Panc1 (cell line): ENCODE data around the gene SLC22A17. TPM values are rescaled to one million over a fixed set of nuclear protein-coding genes. Genes with fewer than 3 reads are reported as not detected.
"Not testable (repeated sequence)": the region's sequence is repeated elsewhere in the genome, so short reads cannot be mapped to it uniquely, and the experiment has no call there.

Experiments used
- ATAC-seq: fragments of 200-7000 bp; cut with Tn5 transposase; 2 replicates; pipeline ENCODE4 v1.9.1; 2020; ENCODE audit warnings: mild to moderate bottlenecking, moderate library complexity
- BruUV-seq: library from RNA; stranded (reverse); fragments of 400-500 nt; replicated peaks from 2 replicates; lab custom pipeline; 2021; lab: Mats Ljungman, UMichigan
- CTCF ChIA-PET: fragments of 300-600 bp; sonication (Branson Sonifier 250); formaldehyde crosslinking; loops from one replicate; lab custom pipeline; 2022; ENCODE audit warnings: antibody characterized with exemption; lab: Charles Lee
- POLR2A ChIA-PET: fragments of 300-600 bp; sonication (Branson Sonifier 250); formaldehyde crosslinking; loops from one replicate; lab custom pipeline; 2022; ENCODE audit warnings: antibody characterized with exemption; lab: Charles Lee
- DNase-seq: peaks from one replicate; pipeline ENCODE4 v3.0.0-alpha.2; 2010; ENCODE audit warnings: low read depth, low spot score
- H3K27ac ChIP-seq: 2 replicates; pipeline ENCODE4 v1.5.1; 2011; ENCODE audit warnings: mild to moderate bottlenecking, low read length, inconsistent platforms
- H3K27me3 ChIP-seq: fragments of 200-500 bp; sonication (Bioruptor generic); 2 replicates; pipeline ENCODE4 v1.6.0; 2014; ENCODE audit warnings: low read length, inconsistent platforms; ENCODE audit not compliant: control insufficient read depth, insufficient read depth
- H3K36me3 ChIP-seq: fragments of 200-500 bp; sonication (Bioruptor generic); 2 replicates; pipeline ENCODE4 v1.5.1; 2014; ENCODE audit warnings: inconsistent platforms, mild to moderate bottlenecking, low read length, moderate library complexity; ENCODE audit not compliant: control insufficient read depth, insufficient read depth
- H3K4me1 ChIP-seq: 2 replicates; pipeline ENCODE4 v1.5.1; 2011; ENCODE audit warnings: inconsistent platforms, mild to moderate bottlenecking, low read length, moderate library complexity; ENCODE audit not compliant: control insufficient read depth, insufficient read depth
- H3K4me3 ChIP-seq, 2 experiments: 2 replicates each; pipeline ENCODE4 v1.5.1; 2011 to 2012; ENCODE audit warnings: low read depth in 2 of 2, low read length in 2 of 2, mild to moderate bottlenecking in 2 of 2, inconsistent platforms in 1 of 2, moderate library complexity in 1 of 2
- H3K9me3 ChIP-seq: fragments of 200-500 bp; sonication (Bioruptor generic); 2 replicates; pipeline ENCODE4 v1.5.1; 2014; ENCODE audit warnings: low read depth, mild to moderate bottlenecking, inconsistent platforms, low read length, moderate library complexity; ENCODE audit not compliant: control insufficient read depth, insufficient read depth
- POLR2AphosphoS5 ChIP-seq: IDR thresholded peaks from 2 replicates; pipeline ENCODE4 v1.6.1; 2012; ENCODE audit warnings: mild to moderate bottlenecking, low read depth, low read length, moderate library complexity
- REST ChIP-seq, 2 experiments: IDR thresholded peaks; 2 replicates each; pipeline ENCODE4 v1.6.1; 2011 to 2012; ENCODE audit warnings: low read depth in 2 of 2, control low read depth in 1 of 2, low read length in 1 of 2, mild to moderate bottlenecking in 1 of 2, moderate library complexity in 1 of 2; ENCODE audit not compliant: insufficient read depth in 1 of 2
- SIN3A ChIP-seq: IDR thresholded peaks from 2 replicates; pipeline ENCODE4 v1.6.1; 2012; ENCODE audit warnings: low read depth, mild to moderate bottlenecking, low read length, moderate library complexity, borderline replicate concordance; ENCODE audit not compliant: insufficient read depth
- TCF7L2 ChIP-seq: IDR thresholded peaks from 2 replicates; pipeline ENCODE4 v1.6.1; 2011; ENCODE audit warnings: mild to moderate bottlenecking, low read depth, low read length, inconsistent platforms
- in situ Hi-C: cut with HindIII; loops from 2 replicates; pipeline ENCODE4 v1.10.0; 2016; ENCODE audit warnings: low sequenced_read_pairs, low pct_unique_long_range_greater_than_20kb
- intact Hi-C: fragments of 100-400 bp; cut with micrococcal nuclease; formaldehyde crosslinking; loops from one replicate; pipeline ENCODE4 v1.10.0; 2022; ENCODE audit not compliant: unreplicated experiment
- total RNA-seq: library from RNA; stranded (reverse); gene quantifications from one replicate; pipeline ENCODE4 v1.2.1, GENCODE V29; 2021; ENCODE audit not compliant: unreplicated experiment
- TF ChIP-seq, protein P1 (sequence below): fragments of 450-650 bp; IDR thresholded peaks from 2 replicates; pipeline ENCODE4 v1.5.1; 2017; ENCODE audit warnings: mild to moderate bottlenecking

SLC22A17 gene
- total RNA-seq, 1 experiment from 2014 or later: 3.2 TPM

DNA sequence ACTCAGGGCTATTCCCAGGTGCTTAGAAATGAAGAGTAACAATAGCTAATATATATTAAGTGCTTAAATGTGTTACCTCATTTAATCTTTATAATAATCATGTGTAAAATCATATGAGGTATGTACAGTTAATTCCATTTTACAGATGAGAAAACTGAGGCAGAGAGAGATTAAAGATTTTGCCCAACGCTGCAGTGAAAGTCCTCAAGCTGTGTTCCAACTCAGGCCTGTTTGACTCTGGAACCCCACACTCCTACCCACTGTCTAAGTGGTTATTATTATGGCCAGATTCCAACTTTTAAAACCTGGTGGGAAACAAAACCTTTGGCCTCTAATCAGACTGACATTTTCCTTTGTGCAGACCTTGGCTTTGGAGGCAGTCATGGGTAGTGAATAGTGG is 34.3 kb upstream of the SLC22A17 start:
- Histone ChIP-seq H3K36me3 (no peaks in the 10 kb centered on the region), H3K9me3 (no peaks in the 10 kb centered on the region), H3K4me3 (no peak overlapping the region), H3K4me1 (no peaks in the 10 kb centered on the region), H3K27me3 (no peaks in the 10 kb centered on the region), H3K27ac (no peak overlapping the region)
- BruUV-seq: no TSS peak
- DNase-seq: no peak
- intact Hi-C loops: no loop called here
- TF ChIP-seq SIN3A (no peak), REST (IDR thresholded peaks at IDR 0.05; ENCODE audit: insufficient read depth in 1 of 2, low read depth in 2 of 2, low read length in 1 of 2) (no peak), TCF7L2 (no peak), POLR2AphosphoS5 (no peak)
- TF ChIP-seq, protein P1, sequence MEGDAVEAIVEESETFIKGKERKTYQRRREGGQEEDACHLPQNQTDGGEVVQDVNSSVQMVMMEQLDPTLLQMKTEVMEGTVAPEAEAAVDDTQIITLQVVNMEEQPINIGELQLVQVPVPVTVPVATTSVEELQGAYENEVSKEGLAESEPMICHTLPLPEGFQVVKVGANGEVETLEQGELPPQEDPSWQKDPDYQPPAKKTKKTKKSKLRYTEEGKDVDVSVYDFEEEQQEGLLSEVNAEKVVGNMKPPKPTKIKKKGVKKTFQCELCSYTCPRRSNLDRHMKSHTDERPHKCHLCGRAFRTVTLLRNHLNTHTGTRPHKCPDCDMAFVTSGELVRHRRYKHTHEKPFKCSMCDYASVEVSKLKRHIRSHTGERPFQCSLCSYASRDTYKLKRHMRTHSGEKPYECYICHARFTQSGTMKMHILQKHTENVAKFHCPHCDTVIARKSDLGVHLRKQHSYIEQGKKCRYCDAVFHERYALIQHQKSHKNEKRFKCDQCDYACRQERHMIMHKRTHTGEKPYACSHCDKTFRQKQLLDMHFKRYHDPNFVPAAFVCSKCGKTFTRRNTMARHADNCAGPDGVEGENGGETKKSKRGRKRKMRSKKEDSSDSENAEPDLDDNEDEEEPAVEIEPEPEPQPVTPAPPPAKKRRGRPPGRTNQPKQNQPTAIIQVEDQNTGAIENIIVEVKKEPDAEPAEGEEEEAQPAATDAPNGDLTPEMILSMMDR: no peak
- POLR2A ChIA-PET: no interaction called here
- in situ Hi-C loops: no loop called here
- CTCF ChIA-PET: no interaction called here
- ATAC-seq: no peak

DNA sequence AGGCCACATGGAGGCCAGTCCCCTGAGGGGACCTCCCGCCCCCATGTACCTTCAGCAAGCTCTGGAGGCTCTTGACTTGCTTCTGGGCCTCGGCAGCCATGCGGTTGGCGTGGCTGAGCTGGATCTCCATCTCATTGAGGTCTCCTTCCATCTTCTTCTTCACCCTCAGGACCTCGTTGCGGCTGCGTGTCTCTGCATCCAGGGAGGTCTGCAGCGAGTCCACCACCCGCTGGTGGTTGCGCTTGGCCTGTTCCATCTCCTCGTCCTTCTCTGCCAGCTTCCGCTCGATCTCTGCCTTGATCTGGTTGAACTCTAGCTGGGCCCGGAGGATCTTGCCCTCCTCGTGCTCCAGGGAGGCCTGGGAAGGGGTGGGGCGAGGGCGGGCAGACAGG is 33.6 kb upstream of the SLC22A17 start:
- H3K4me1 ChIP-seq, ATAC-seq, H3K36me3 ChIP-seq, H3K4me3 ChIP-seq, POLR2A ChIA-PET, in situ Hi-C loops, BruUV-seq, intact Hi-C loops, H3K27ac ChIP-seq, H3K9me3 ChIP-seq, DNase-seq, H3K27me3 ChIP-seq: not testable (repeated sequence)
- CTCF ChIA-PET: interaction anchor here (0.6 kb wide), 1 partner anchor 67 kb away, joined by 8 read pairs; no protein-coding TSS in a partner anchor

GRCh38 chr14:23385642-23386265 is 33.1 kb upstream of the SLC22A17 start:
- ATAC-seq (no peak), DNase-seq (no peak)
- H3K4me1 ChIP-seq: no peaks in the 10 kb centered on the region
- ChIA-PET POLR2A (no interaction called here), CTCF (interaction anchor here (0.6 kb wide), 1 partner anchor 66 kb away, joined by 8 read pairs; no protein-coding TSS in a partner anchor)
- intact Hi-C loops: no loop called here
- no peak overlapping the region for H3K27ac ChIP-seq
- TF ChIP-seq TCF7L2: no peak
- TF ChIP-seq REST (IDR thresholded peaks at IDR 0.05; ENCODE audit: insufficient read depth in 1 of 2, low read depth in 2 of 2, low read length in 1 of 2): no peak
- TF ChIP-seq POLR2AphosphoS5: no peak
- TF ChIP-seq, protein P1: no peak
- no peak for TF ChIP-seq SIN3A
- H3K36me3 ChIP-seq: no peaks in the 10 kb centered on the region
- H3K9me3 ChIP-seq: no peaks in the 10 kb centered on the region
- no TSS peak for BruUV-seq
- no peaks in the 10 kb centered on the region for H3K27me3 ChIP-seq
- no peak overlapping the region for H3K4me3 ChIP-seq
- in situ Hi-C loops: no loop called here
